KOPT-K1 (cell line): ENCODE results near the gene RASL10A.

ENCODE experiments used
- H3K27ac ChIP-seq: fragments of 200-600 bp; sonication (generic); 2 replicates; pipeline ENCODE4 v1.5.1; 2016; ENCODE audit warnings: antibody characterized with exemption, mild to moderate bottlenecking, low read depth, low read length; ENCODE audit not compliant: poor library complexity, severe bottlenecking
- H3K36me3 ChIP-seq: fragments of 200-600 bp; sonication (generic); 2 replicates; pipeline ENCODE4 v1.5.1; 2017; ENCODE audit warnings: antibody characterized with exemption, mild to moderate bottlenecking, low read length, moderate library complexity; ENCODE audit not compliant: insufficient read depth
- H3K9me3 ChIP-seq: fragments of 200-600 bp; sonication (generic); 2 replicates; pipeline ENCODE4 v1.5.1; 2017; ENCODE audit warnings: antibody characterized with exemption, low read length, mild to moderate bottlenecking; ENCODE audit not compliant: insufficient read depth, poor library complexity, severe bottlenecking

RASL10A gene

GRCh38 chr22:29331658-29332300 lies 16.3 kb upstream of the RASL10A start:
- peaks cover 98% of the 10 kb centered on the region for H3K36me3 ChIP-seq
- H3K9me3 ChIP-seq, result no peaks in the 10 kb centered on the region
- no peak overlapping the region for H3K27ac ChIP-seq

- peaks cover 98% of the 10 kb centered on the region for H3K36me3 ChIP-seq
- no peaks in the 10 kb centered on the region for H3K9me3 ChIP-seq
- H3K27ac ChIP-seq, result no peak overlapping the region
These were observed 15.7 kb upstream of the RASL10A start for GRCh38 chr22:29331213-29331612.

GRCh38 chr22:29330753-29331152 lies 15.3 kb upstream of the RASL10A start:
- Histone ChIP-seq H3K36me3 (peaks cover 98% of the 10 kb centered on the region), H3K27ac (no peak overlapping the region)

GRCh38 chr22:29330291-29330690 lies 14.8 kb upstream of the RASL10A start:
- H3K27ac ChIP-seq, result no peak overlapping the region
- H3K36me3 ChIP-seq, result peaks cover 94% of the 10 kb centered on the region
- H3K9me3 ChIP-seq, result no peaks in the 10 kb centered on the region

More at GRCh38 chr22:29330753-29331152, 15.3 kb upstream of the RASL10A start:
- H3K9me3 ChIP-seq, result no peaks in the 10 kb centered on the region

- Histone ChIP-seq H3K9me3 (no peaks in the 10 kb centered on the region), H3K36me3 (peaks cover 87% of the 10 kb centered on the region)
These were observed 14.1 kb upstream of the RASL10A start for GRCh38 chr22:29329581-29329980.

GRCh38 chr22:29328566-29329500 lies 13.3 kb upstream of the RASL10A start:
- no peak overlapping the region for H3K27ac ChIP-seq
- no peaks in the 10 kb centered on the region for H3K9me3 ChIP-seq
- H3K36me3 ChIP-seq, result peaks cover 80% of the 10 kb centered on the region

More at GRCh38 chr22:29329581-29329980, 14.1 kb upstream of the RASL10A start:
- no peak overlapping the region for H3K27ac ChIP-seq

GRCh38 chr22:29328055-29328454 lies 12.6 kb upstream of the RASL10A start:
- Histone ChIP-seq H3K9me3 (no peaks in the 10 kb centered on the region), H3K27ac (no peak overlapping the region), H3K36me3 (peaks cover 73% of the 10 kb centered on the region)

- H3K36me3 ChIP-seq, result peaks cover 64% of the 10 kb centered on the region
- no peaks in the 10 kb centered on the region for H3K9me3 ChIP-seq
- no peak overlapping the region for H3K27ac ChIP-seq
These were observed 11.7 kb upstream of the RASL10A start for GRCh38 chr22:29327089-29327764.

- H3K27ac ChIP-seq, result no peak overlapping the region
- peaks cover 57% of the 10 kb centered on the region for H3K36me3 ChIP-seq
- no peaks in the 10 kb centered on the region for H3K9me3 ChIP-seq
These were observed 11.0 kb upstream of the RASL10A start for GRCh38 chr22:29326481-29326880.

- no peak overlapping the region for H3K27ac ChIP-seq
- peaks cover 51% of the 10 kb centered on the region for H3K36me3 ChIP-seq
- H3K9me3 ChIP-seq, result no peaks in the 10 kb centered on the region
These were observed 10.4 kb upstream of the RASL10A start for GRCh38 chr22:29325785-29326315.

- H3K36me3 ChIP-seq, result peaks cover 46% of the 10 kb centered on the region
- H3K9me3 ChIP-seq, result no peaks in the 10 kb centered on the region
- no peak overlapping the region for H3K27ac ChIP-seq
These were observed 9.9 kb upstream of the RASL10A start for GRCh38 chr22:29325356-29325755.

- Histone ChIP-seq H3K36me3 (peaks cover 28% of the 10 kb centered on the region), H3K9me3 (no peaks in the 10 kb centered on the region), H3K27ac (no peak overlapping the region)
These were observed 8.1 kb upstream of the RASL10A start for GRCh38 chr22:29323641-29324040.

- H3K27ac ChIP-seq, result no peak overlapping the region
- H3K9me3 ChIP-seq, result no peaks in the 10 kb centered on the region
- H3K36me3 ChIP-seq, result no peaks in the 10 kb centered on the region
These were observed 5.0 kb upstream of the RASL10A start for GRCh38 chr22:29320546-29320945.

- Histone ChIP-seq H3K9me3 (no peaks in the 10 kb centered on the region), H3K36me3 (no peaks in the 10 kb centered on the region), H3K27ac (no peak overlapping the region)
These were observed 3.6 kb upstream of the RASL10A start for GRCh38 chr22:29319072-29319471.
